GM10847 (cell line): ENCODE data around the gene APLF.

ENCODE experiments used
- POLR2A ChIP-seq: IDR thresholded peaks from 2 replicates; pipeline ENCODE4 v1.6.1; 2011; ENCODE audit not compliant: insufficient read length; ENCODE audit errors: extremely low read depth

Gene APLF

GRCh38 chr2:68589963-68590362, 122.6 kb downstream of the APLF start:
- no peak for TF ChIP-seq POLR2A

- TF ChIP-seq POLR2A: no peak
Measured at GRCh38 chr2:68590702-68591101, 123.3 kb downstream of the APLF start.

GRCh38 chr2:68591225-68591624, 123.8 kb downstream of the APLF start:
- TF ChIP-seq POLR2A: no peak

GRCh38 chr2:68594041-68594440, 126.7 kb downstream of the APLF start:
- no peak for TF ChIP-seq POLR2A

- no peak for TF ChIP-seq POLR2A
Measured at GRCh38 chr2:68594674-68595492, 127.5 kb downstream of the APLF start.

GRCh38 chr2:68603059-68603458, 135.7 kb downstream of the APLF start:
- no peak for TF ChIP-seq POLR2A

GRCh38 chr2:68604077-68604476, 136.7 kb downstream of the APLF start:
- no peak for TF ChIP-seq POLR2A

GRCh38 chr2:68605939-68606338, 138.6 kb downstream of the APLF start:
- no peak for TF ChIP-seq POLR2A

GRCh38 chr2:68606759-68607158, 139.4 kb downstream of the APLF start:
- no peak for TF ChIP-seq POLR2A

- TF ChIP-seq POLR2A: no peak
Measured at GRCh38 chr2:68607837-68608236, 140.5 kb downstream of the APLF start.

- TF ChIP-seq POLR2A: no peak
Measured at GRCh38 chr2:68612765-68613519, 145.6 kb downstream of the APLF start.

GRCh38 chr2:68620772-68621171, 153.4 kb downstream of the APLF start:
- TF ChIP-seq POLR2A: no peak

GRCh38 chr2:68623820-68624219, 156.4 kb downstream of the APLF start:
- no peak for TF ChIP-seq POLR2A

- TF ChIP-seq POLR2A: no peak
Measured at GRCh38 chr2:68627615-68628014, 160.2 kb downstream of the APLF start.
